CD14-positive monocyte (primary cell): ENCODE data around the gene NRXN3. TPM values are rescaled to one million over a fixed set of nuclear protein-coding genes. Genes with fewer than 3 reads are reported as not detected.

Experiments used
- DNase-seq, 3 donors: peaks; one replicate each; pipeline ENCODE4 v3.0.0-alpha.2; 2011 to 2022
- H2AFZ ChIP-seq: 2 replicates; pipeline ENCODE4 v1.6.0; 2012; ENCODE audit warnings: mild to moderate bottlenecking, low read depth, low read length, inconsistent platforms; ENCODE audit not compliant: insufficient read depth, poor library complexity, severe bottlenecking
- H3K27ac ChIP-seq, 2 donors: 1 replicate in 1 of 2; 2 replicates in 1 of 2; pipeline ENCODE4 v1.5.1; 2012 to 2013; ENCODE audit warnings: low read length in 2 of 2, control low read depth in 1 of 2, inconsistent platforms in 1 of 2, low read depth in 1 of 2, mild to moderate bottlenecking in 1 of 2
- H3K27me3 ChIP-seq, 2 donors: one replicate each; pipeline versions ENCODE4 v1.6.0 to v1.6.1; 2011 to 2013; ENCODE audit warnings: low read length in 2 of 2; ENCODE audit not compliant: control insufficient read depth in 2 of 2, insufficient read depth in 2 of 2
- H3K36me3 ChIP-seq, 2 donors: replicated peaks in 1 of 2; 1 replicate in 1 of 2; 2 replicates in 1 of 2; pipeline versions ENCODE4 v1.5.1 to v1.6.1; 2012 to 2013; ENCODE audit warnings: low read length in 2 of 2, control low read depth in 1 of 2, inconsistent platforms in 1 of 2, mild to moderate bottlenecking in 1 of 2; ENCODE audit not compliant: insufficient read depth in 2 of 2, control insufficient read depth in 1 of 2
- H3K4me1 ChIP-seq, 2 donors: 1 replicate in 1 of 2; 2 replicates in 1 of 2; pipeline versions ENCODE4 v1.5.1 to v1.6.1; 2012 to 2013; ENCODE audit warnings: low read length in 2 of 2, control low read depth in 1 of 2, inconsistent platforms in 1 of 2, mild to moderate bottlenecking in 1 of 2, moderate library complexity in 1 of 2; ENCODE audit not compliant: insufficient read depth in 2 of 2, control insufficient read depth in 1 of 2
- H3K4me2 ChIP-seq: replicated peaks from 2 replicates; pipeline ENCODE3; 2012; ENCODE audit warnings: low read length, moderate library complexity, mild to moderate bottlenecking; ENCODE audit not compliant: poor library complexity, severe bottlenecking; ENCODE audit errors: extremely low read depth
- H3K4me3 ChIP-seq, 3 experiments: fragments of 200-600 bp in 1 of 3; sonication (generic) in 1 of 3; replicated peaks in 1 of 3; 1 replicate in 2 of 3; 2 replicates in 1 of 3; pipeline ENCODE4 v1.5.1; 2011 to 2013; ENCODE audit warnings: low read length in 3 of 3, mild to moderate bottlenecking in 3 of 3, control low read depth in 2 of 3, low read depth in 2 of 3, inconsistent platforms in 1 of 3, moderate library complexity in 1 of 3
- H3K79me2 ChIP-seq: 2 replicates; pipeline ENCODE4 v1.6.0; 2012; ENCODE audit warnings: mild to moderate bottlenecking, control low read depth, inconsistent platforms, low read length, moderate library complexity; ENCODE audit not compliant: insufficient read depth
- H3K9ac ChIP-seq: 2 replicates; pipeline ENCODE4 v1.6.0; 2017; ENCODE audit warnings: low read length, mild to moderate bottlenecking; ENCODE audit not compliant: insufficient read depth, poor library complexity, severe bottlenecking
- H3K9me3 ChIP-seq, 2 donors: replicated peaks in 1 of 2; 1 replicate in 1 of 2; 2 replicates in 1 of 2; pipeline versions ENCODE4 v1.5.1 to v1.6.1; 2012 to 2013; ENCODE audit warnings: low read length in 2 of 2, control low read depth in 1 of 2; ENCODE audit not compliant: control insufficient read depth in 1 of 2, insufficient read depth in 1 of 2
- H4K20me1 ChIP-seq: 2 replicates; pipeline ENCODE4 v1.6.0; 2012; ENCODE audit warnings: mild to moderate bottlenecking, low read length, control low read depth, moderate library complexity; ENCODE audit not compliant: insufficient read depth
- H3K27ac Mint-ChIP-seq, 7 donors: one replicate each; pipeline ENCODE4 v1.8.0; 2020; ENCODE audit warnings: mild to moderate bottlenecking in 7 of 7, mixed read lengths in 7 of 7, moderate library complexity in 6 of 7, inconsistent platforms in 2 of 7
- H3K27me3 Mint-ChIP-seq, 3 donors: one replicate each; pipeline ENCODE4 v1.8.0; 2021 to 2022; ENCODE audit warnings: low read depth in 3 of 3, mild to moderate bottlenecking in 3 of 3, mixed read lengths in 3 of 3, moderate library complexity in 3 of 3, inconsistent platforms in 1 of 3
- H3K36me3 Mint-ChIP-seq, 2 donors: one replicate each; pipeline ENCODE4 v1.8.0; 2020; ENCODE audit warnings: mixed read lengths in 2 of 2, inconsistent platforms in 1 of 2, mild to moderate bottlenecking in 1 of 2
- H3K4me1 Mint-ChIP-seq: one replicate; pipeline ENCODE4 v1.8.0; 2020; ENCODE audit warnings: mild to moderate bottlenecking, mixed read lengths
- H3K4me3 Mint-ChIP-seq, 2 donors: one replicate each; pipeline ENCODE4 v1.8.0; 2020; ENCODE audit warnings: mild to moderate bottlenecking in 2 of 2, mixed read lengths in 2 of 2, moderate library complexity in 1 of 2
- H3K9me3 Mint-ChIP-seq, 7 donors: one replicate each; pipeline ENCODE4 v1.8.0; 2020 to 2022; ENCODE audit warnings: mixed read lengths in 7 of 7, mild to moderate bottlenecking in 6 of 7, moderate library complexity in 6 of 7, inconsistent platforms in 2 of 7
- WGBS: methylation state at CpG from one replicate; pipeline ENCODE4 v1.1.5; 2013; ENCODE audit warnings: missing lambda C conversion rate; ENCODE audit not compliant: insufficient coverage; 5-methylcytosine and 5-hydroxymethylcytosine counted together
- intact Hi-C, 2 donors: fragments of 100-400 bp; cut with micrococcal nuclease; formaldehyde crosslinking; loops; one replicate each; pipeline versions ENCODE4 v1.15.0 to v1.15.1; 2023
- polyA plus RNA-seq, 3 donors: library from polyadenylated mRNA; depleted of rRNA in 1 of 3; unstranded in 2 of 3; stranded (reverse) in 1 of 3; fragments of 300-500 nt in 2 of 3; fragments of >200 nt in 1 of 3; fragmentation: Illumina TruSeq in 2 of 3; gene quantifications; 1 replicate in 2 of 3; 2 replicates in 1 of 3; pipeline ENCODE4 v1.2.3, GENCODE V29; 2012 to 2021
- TF ChIP-seq, protein P1 (sequence below): fragments of 200-600 bp; IDR thresholded peaks from one replicate; pipeline ENCODE4 v1.8.0; 2022; ENCODE audit warnings: antibody characterized with exemption, mild to moderate bottlenecking

NRXN3 gene
- polyA plus RNA-seq, 3 donors, result not detected

DNA sequence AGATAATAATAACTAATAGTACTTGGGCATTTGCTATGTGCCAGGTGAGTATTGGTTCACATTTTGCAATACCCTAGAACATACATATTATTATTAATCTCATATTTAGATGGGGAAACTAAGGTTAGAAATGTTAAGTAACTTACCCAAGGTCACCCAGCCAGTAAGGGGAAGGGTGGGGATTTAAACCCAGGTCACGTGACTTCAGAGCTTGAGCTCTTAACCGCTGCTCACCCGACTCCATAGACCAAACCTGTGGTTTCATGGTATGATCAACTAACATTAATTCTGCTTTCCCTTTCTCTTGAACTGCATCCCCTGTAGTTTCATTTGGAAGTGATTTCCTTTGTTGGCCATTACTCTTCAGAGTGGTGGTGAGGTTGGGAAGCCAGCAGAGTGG lies 242.3 kb downstream of the NRXN3 start:
- intact Hi-C loops, result no loop called here
- no peaks in the 10 kb centered on the region for H3K9me3 ChIP-seq
- no peak overlapping the region for H3K27ac ChIP-seq
- H3K9me3 Mint-ChIP-seq, result peaks cover 0 to 5% (median 0%) of the 10 kb centered on the region in 7 donors
- no peak overlapping the region for H3K4me2 ChIP-seq
- no peaks in the 10 kb centered on the region for H3K36me3 ChIP-seq
- TF ChIP-seq, protein P1, sequence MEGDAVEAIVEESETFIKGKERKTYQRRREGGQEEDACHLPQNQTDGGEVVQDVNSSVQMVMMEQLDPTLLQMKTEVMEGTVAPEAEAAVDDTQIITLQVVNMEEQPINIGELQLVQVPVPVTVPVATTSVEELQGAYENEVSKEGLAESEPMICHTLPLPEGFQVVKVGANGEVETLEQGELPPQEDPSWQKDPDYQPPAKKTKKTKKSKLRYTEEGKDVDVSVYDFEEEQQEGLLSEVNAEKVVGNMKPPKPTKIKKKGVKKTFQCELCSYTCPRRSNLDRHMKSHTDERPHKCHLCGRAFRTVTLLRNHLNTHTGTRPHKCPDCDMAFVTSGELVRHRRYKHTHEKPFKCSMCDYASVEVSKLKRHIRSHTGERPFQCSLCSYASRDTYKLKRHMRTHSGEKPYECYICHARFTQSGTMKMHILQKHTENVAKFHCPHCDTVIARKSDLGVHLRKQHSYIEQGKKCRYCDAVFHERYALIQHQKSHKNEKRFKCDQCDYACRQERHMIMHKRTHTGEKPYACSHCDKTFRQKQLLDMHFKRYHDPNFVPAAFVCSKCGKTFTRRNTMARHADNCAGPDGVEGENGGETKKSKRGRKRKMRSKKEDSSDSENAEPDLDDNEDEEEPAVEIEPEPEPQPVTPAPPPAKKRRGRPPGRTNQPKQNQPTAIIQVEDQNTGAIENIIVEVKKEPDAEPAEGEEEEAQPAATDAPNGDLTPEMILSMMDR, result no peak
- H3K4me1 Mint-ChIP-seq, result no peaks in the 10 kb centered on the region
- no peak overlapping the region for H3K27ac Mint-ChIP-seq
- no peaks in the 10 kb centered on the region for H4K20me1 ChIP-seq
- H3K79me2 ChIP-seq, result no peaks in the 10 kb centered on the region
- H2AFZ ChIP-seq, result no peak overlapping the region
- H3K27me3 Mint-ChIP-seq, result peaks cover 0 to 2% (median 0%) of the 10 kb centered on the region in 3 donors
- no peaks in the 10 kb centered on the region for H3K4me1 ChIP-seq
- no peaks in the 10 kb centered on the region for H3K36me3 Mint-ChIP-seq
- H3K4me3 Mint-ChIP-seq, result no peak overlapping the region
- no CpG with 5 or more reads among the region's 3 CpGs for WGBS
- no peaks in the 10 kb centered on the region for H3K27me3 ChIP-seq
- no peak overlapping the region for H3K4me3 ChIP-seq
- no peak for DNase-seq
- no peak overlapping the region for H3K9ac ChIP-seq

DNA sequence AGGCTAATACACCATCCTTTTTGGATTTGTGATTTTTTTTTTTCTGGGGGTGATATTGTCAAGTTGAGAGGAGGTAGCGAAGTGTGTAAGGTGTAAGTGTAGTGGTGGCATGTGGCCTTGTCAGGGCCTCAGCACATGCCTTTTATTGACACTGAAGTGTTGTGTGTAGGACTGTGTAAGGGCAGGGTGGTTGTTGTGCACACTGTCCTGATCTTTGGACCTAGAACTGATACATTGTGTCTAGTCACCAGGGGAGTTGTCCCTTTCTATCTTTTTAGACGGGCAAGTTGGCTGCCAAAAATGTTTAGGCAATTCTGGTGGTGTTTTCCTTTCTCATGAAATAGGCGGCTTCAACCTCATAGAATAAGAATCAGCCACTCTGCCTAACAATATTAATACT lies 244.0 kb downstream of the NRXN3 start:
- TF ChIP-seq, protein P1, result no peak
- Histone ChIP-seq H2AFZ (no peak overlapping the region), H3K9ac (no peak overlapping the region), H3K4me2 (no peak overlapping the region), H3K4me1 (no peaks in the 10 kb centered on the region), H3K79me2 (no peaks in the 10 kb centered on the region), H3K27me3 (no peaks in the 10 kb centered on the region), H3K4me3 (no peak overlapping the region), H4K20me1 (no peaks in the 10 kb centered on the region), H3K36me3 (no peaks in the 10 kb centered on the region), H3K27ac (no peak overlapping the region), H3K9me3 (no peaks in the 10 kb centered on the region)
- no peak for DNase-seq
- Mint-ChIP-seq H3K27ac (no peak overlapping the region), H3K36me3 (no peaks in the 10 kb centered on the region), H3K4me1 (no peaks in the 10 kb centered on the region), H3K4me3 (no peak overlapping the region), H3K9me3 (peaks cover 0 to 5% (median 0%) of the 10 kb centered on the region in 7 donors), H3K27me3 (peaks cover 0 to 2% (median 0%) of the 10 kb centered on the region in 3 donors)
- 100% methylated on average over 3 of the region's 3 CpGs for WGBS
- intact Hi-C loops, result no loop called here
